ENCODE measurements around the gene ACE.

- no peak for TF ChIP-seq ZNF274 (IDR thresholded peaks at IDR 0.05; ENCODE audit: low read depth, low read length)
- no peak for TF ChIP-seq YY1 (IDR thresholded peaks at IDR 0.05; ENCODE audit: insufficient read depth, insufficient read length)
Measured at GRCh38 chr17:63444457-63444856, 32.4 kb upstream of the ACE start.
